GM18870 (cell line): ENCODE measurements around the gene CHCT1.

Experiments used
- ATAC-seq: cut with Tn5 transposase; IDR thresholded peaks from one replicate; pipeline ENCODE4 v1.9.1; 2021; ENCODE audit warnings: moderate library complexity; ENCODE audit not compliant: unreplicated experiment

The CHCT1 gene

DNA sequence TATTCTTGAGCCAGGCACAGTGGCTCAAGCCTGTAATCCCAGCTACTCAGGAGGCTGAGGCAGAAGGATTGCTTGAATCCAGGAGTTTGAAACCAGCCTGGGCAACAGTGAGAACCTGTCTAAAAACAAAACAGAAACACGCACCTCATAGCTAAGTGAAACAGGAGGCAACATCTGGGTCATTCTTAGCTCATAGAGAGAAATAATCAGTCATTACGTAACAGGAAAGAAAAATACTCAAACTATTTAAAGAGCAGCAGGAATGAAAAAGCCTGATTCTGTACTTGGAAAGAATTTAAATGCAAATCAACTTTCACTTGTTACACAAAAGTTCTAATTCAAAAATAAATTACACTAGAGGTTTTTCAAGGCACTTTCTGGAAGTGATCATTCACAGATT is 17.2 kb downstream of the CHCT1 start:
- ATAC-seq = no peak

DNA sequence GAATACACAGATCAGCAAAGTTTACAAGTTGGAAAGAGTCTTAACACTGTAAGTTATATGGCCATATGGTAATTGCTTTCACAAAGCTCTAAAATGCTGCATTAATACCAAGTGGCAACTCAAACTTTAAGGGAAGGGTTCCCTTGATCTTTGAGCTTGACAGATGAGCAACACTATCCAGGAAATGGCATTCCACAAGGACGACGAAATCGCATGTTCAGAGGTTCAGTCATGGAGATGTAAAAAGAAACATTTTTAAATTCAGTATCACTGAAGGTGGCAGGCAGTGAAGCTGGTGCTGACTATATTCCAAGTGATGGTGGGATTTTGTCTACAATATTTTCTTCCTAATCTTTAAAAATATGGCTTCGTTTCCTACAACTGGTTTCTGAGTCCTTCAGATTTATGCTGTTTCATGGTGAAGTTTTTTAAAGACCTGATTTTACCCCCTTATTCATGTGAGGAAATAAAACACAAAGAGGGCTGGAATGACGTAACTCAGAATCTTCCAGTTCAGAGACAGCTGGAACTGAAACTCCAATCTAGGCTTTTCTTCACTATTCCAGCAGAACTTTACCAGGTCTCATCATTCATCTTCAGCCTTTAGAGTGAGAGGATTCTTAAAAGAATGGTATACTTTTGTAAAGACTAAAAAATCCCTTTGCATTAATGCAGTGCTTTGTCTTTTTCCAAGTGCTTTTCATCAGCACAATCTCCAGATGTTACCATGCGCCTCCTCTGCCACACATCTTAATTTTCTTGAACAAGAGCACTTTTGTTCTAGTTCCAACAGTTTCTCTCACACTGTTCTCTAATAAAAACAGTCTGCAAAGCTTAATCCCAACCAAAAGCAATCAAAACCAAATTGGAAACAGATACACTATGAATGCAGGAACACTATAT is 20.2 kb downstream of the CHCT1 start:
- ATAC-seq = no peak

- ATAC-seq = no peak
These were observed 21.4 kb downstream of the CHCT1 start for GRCh38 chr17:60443713-60444112.

DNA sequence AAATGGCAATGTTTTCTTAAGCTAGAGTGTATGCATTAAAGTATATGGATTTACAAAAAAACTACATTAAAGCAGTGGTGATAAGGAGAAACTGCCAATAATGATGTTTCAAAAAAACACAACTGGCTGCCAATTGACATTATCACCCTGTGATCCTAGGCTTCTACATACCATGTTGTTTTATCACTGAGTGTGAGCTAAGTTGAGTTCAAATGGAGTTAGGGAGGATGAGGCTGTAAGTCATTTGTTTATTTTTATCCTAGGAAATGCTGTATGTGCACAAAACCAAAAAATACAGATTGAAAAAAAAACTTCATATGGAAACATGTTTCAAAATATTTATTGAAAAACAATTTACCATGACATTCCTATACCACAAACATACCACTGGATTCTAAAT is 22.9 kb downstream of the CHCT1 start:
- ATAC-seq = no peak

DNA sequence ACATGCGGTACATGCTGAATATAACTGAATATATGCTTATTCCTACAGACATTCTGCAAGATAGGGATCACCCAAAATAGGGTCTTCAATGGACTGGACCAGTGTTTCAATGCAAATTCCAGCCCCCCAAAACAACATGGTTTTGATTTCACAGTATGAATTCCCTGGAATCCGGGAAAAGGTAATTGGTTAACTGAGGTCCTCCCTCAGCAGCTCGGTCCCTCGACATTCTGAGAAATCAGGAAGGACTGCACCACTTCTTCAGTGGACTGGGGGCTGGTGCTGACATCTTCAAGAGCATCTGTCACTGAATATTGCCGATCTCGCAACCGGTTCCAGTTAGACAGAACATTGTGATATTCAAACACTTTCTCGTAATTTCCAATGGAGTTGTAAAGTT is 25.1 kb downstream of the CHCT1 start:
- ATAC-seq = no peak

GRCh38 chr17:60451071-60451470 is 28.8 kb downstream of the CHCT1 start:
- no peak for ATAC-seq

GRCh38 chr17:60451965-60452364 is 29.7 kb downstream of the CHCT1 start:
- ATAC-seq = no peak

- no peak for ATAC-seq
These were observed 33.1 kb downstream of the CHCT1 start for GRCh38 chr17:60455378-60455777.

DNA sequence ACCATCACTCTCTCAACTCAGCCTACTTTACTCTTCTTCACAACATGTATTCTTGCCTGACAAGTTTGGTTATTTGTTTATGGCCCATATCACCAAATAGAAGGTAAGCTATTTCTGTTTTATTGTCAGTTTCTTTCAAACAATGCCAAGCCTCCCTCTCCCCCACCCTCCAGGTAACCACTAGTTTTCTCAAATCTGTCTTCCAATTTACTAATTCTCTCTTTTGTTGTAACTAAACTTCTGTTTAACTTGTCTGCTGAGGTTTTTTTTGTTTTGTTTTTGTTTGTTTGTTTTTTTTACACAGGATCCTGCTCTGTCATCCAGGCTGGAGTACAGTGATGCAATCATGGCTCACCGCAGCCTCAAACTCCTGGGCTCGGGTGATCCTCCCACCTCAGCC is 34.9 kb downstream of the CHCT1 start:
- ATAC-seq = no peak

DNA sequence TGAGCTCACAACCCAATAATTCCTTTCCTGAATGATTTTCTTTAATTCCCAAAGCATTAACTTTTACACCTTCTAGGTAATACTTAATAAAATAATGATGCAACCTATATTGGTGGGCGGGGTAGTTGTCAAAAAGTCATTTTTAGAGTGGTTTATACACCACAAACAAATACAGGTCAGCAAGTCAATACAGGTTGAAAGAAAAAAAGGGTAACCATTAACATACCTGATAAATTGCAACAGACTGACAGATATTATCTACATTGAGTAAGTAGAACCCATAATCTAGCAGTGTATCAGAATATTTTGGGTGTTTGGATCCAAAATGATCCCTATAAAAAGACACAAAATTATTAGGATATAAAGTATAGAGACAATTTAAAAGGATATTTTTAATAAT is 39.3 kb downstream of the CHCT1 start:
- ATAC-seq = no peak

DNA sequence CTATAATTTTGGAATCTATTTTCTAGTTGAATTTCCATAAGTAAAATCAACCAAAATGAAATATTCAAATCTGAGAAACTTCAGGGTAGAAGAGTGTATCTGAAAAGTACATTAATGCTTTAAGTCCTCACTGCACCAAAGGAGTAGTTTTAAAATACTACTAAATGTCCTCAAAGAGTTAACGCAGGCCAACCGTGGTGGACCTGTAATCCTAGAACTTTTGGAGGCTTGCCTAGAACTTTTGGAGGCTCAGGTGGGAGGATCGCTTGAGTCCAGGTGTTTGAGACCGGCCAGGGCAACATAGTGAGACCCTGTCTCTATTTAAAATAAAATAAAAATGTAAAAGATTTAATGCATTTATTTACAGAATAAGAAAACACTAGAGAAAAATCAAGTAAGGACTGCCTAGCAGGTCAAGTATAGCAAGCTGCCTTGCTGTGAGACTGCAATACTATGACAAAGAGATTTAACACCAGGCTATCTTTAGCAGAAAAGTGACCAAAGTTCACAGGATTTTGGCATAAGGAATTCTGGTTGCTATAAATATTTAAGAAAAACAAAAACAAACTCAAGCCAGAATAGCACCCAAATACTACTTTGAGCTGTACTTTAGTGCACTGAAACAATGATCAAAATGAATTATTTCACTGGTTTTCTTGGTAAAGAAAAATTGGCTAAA is 41.0 kb downstream of the CHCT1 start:
- ATAC-seq = no peak

- ATAC-seq = no peak
These were observed 42.1 kb downstream of the CHCT1 start for GRCh38 chr17:60464343-60464742.

DNA sequence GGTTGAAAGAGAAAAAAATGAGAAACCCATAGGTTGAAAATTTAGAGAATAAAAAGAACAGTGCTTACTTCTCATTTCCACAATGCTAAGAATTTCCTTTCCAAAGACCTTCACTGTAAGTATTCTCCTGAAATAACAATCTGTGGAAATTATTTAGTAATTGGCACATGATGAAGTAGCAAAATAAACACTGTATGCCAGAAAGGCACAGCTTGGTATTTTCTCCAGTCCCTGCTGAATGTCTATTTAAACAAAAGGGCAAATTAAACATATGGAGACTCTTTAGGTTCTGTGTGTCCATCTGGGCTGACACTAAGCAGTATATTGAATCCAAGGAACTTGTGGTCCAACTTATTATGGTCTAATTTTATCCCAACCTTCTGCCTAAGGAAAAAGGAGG is 46.1 kb downstream of the CHCT1 start:
- no peak for ATAC-seq

DNA sequence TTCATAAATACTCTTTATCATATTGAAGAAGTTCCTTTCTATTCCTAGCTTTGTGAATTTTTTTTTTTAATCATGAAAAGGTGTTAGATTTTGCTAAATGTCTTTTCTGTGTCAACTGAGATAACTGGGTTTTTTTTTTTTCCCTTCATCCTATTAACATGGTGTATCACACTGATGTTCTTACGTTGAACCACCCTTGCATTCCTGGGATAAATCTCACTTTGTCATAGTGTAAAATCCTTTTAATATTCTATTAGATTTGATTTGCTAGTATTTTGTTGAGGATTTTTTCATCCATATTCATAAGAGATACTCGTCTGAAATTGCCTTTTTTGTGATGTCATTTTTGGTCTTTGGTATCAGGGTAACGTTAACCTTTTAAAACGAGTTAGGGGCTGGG is 49.2 kb downstream of the CHCT1 start:
- no peak for ATAC-seq

GRCh38 chr17:60472449-60472848 is 50.2 kb downstream of the CHCT1 start:
- ATAC-seq = no peak

GRCh38 chr17:60473788-60474187 is 51.5 kb downstream of the CHCT1 start:
- ATAC-seq = no peak
